Type B pancreatic cell (in vitro differentiated cells): ENCODE results near the gene SUSD1. TPM values are rescaled to one million over a fixed set of nuclear protein-coding genes. Genes with fewer than 3 reads are reported as not detected.

Source experiments
- DNase-seq: peaks from one replicate; pipeline ENCODE4 v3.0.0; 2021; ENCODE audit warnings: mixed read lengths; ENCODE audit not compliant: unreplicated experiment; ENCODE audit errors: extremely low spot score
- H3K27ac Mint-ChIP-seq: 2 replicates; pipeline ENCODE4 v1.8.0; 2021; ENCODE audit warnings: mild to moderate bottlenecking, mixed read lengths
- H3K27me3 Mint-ChIP-seq: 2 replicates; pipeline ENCODE4 v1.8.0; 2021; ENCODE audit warnings: mixed read lengths
- H3K36me3 Mint-ChIP-seq: 2 replicates; pipeline ENCODE4 v1.8.0; 2021; ENCODE audit warnings: mixed read lengths
- H3K4me1 Mint-ChIP-seq: one replicate; pipeline ENCODE4 v1.8.0; 2021; ENCODE audit warnings: mixed read lengths; ENCODE audit not compliant: unreplicated experiment
- H3K4me3 Mint-ChIP-seq: 2 replicates; pipeline ENCODE4 v1.8.0; 2021; ENCODE audit warnings: mild to moderate bottlenecking, mixed read lengths
- H3K9me3 Mint-ChIP-seq: 2 replicates; pipeline ENCODE4 v1.8.0; 2021; ENCODE audit warnings: mixed read lengths
- CTCF ChIP-seq: fragments of 200-600 bp; sonication (generic); conservative IDR thresholded peaks from 2 replicates; pipeline ENCODE4 v1.5.0; 2021; ENCODE audit warnings: antibody characterized with exemption, mild to moderate bottlenecking
- total RNA-seq: library from RNA; stranded (reverse); gene quantifications from 2 replicates; pipeline ENCODE4 v1.2.1, GENCODE V29; 2021; ENCODE audit warnings: low replicate concordance

The SUSD1 gene
- total RNA-seq, 1 donor from 2014 or later: 16.3 TPM

GRCh38 chr9:112011051-112011620, 164.0 kb downstream of the SUSD1 start:
- H3K27me3 Mint-ChIP-seq: no peaks in the 10 kb centered on the region
- no peak for DNase-seq
- H3K4me3 Mint-ChIP-seq: no peak overlapping the region
- H3K4me1 Mint-ChIP-seq: peaks cover 13% of the 10 kb centered on the region
- H3K27ac Mint-ChIP-seq: no peak overlapping the region
- H3K36me3 Mint-ChIP-seq: no peaks in the 10 kb centered on the region
- no peak for TF ChIP-seq CTCF
- no peaks in the 10 kb centered on the region for H3K9me3 Mint-ChIP-seq

- no peak for TF ChIP-seq CTCF
- Mint-ChIP-seq H3K27ac (no peak overlapping the region), H3K36me3 (no peaks in the 10 kb centered on the region), H3K4me3 (no peak overlapping the region), H3K4me1 (peaks cover 17% of the 10 kb centered on the region), H3K27me3 (no peaks in the 10 kb centered on the region), H3K9me3 (no peaks in the 10 kb centered on the region)
- no peak for DNase-seq
Measured at GRCh38 chr9:112010537-112010936, 164.6 kb downstream of the SUSD1 start.

GRCh38 chr9:112009656-112010055, 165.4 kb downstream of the SUSD1 start:
- DNase-seq: no peak
- H3K9me3 Mint-ChIP-seq: no peaks in the 10 kb centered on the region
- no peaks in the 10 kb centered on the region for H3K36me3 Mint-ChIP-seq
- no peak for TF ChIP-seq CTCF
- H3K27ac Mint-ChIP-seq: no peak overlapping the region
- no peaks in the 10 kb centered on the region for H3K27me3 Mint-ChIP-seq
- peaks cover 17% of the 10 kb centered on the region for H3K4me1 Mint-ChIP-seq
- H3K4me3 Mint-ChIP-seq: no peak overlapping the region

GRCh38 chr9:112007575-112008240, 167.4 kb downstream of the SUSD1 start:
- no peak overlapping the region for H3K4me3 Mint-ChIP-seq
- no peak overlapping the region for H3K27ac Mint-ChIP-seq
- no peaks in the 10 kb centered on the region for H3K27me3 Mint-ChIP-seq
- no peaks in the 10 kb centered on the region for H3K36me3 Mint-ChIP-seq
- no peak for DNase-seq
- peaks cover 17% of the 10 kb centered on the region for H3K4me1 Mint-ChIP-seq
- no peak for TF ChIP-seq CTCF
- no peaks in the 10 kb centered on the region for H3K9me3 Mint-ChIP-seq

GRCh38 chr9:112006361-112007020, 168.6 kb downstream of the SUSD1 start:
- no peak for TF ChIP-seq CTCF
- Mint-ChIP-seq H3K27ac (no peak overlapping the region), H3K27me3 (no peaks in the 10 kb centered on the region), H3K36me3 (no peaks in the 10 kb centered on the region), H3K4me3 (no peak overlapping the region), H3K4me1 (peaks cover 17% of the 10 kb centered on the region), H3K9me3 (no peaks in the 10 kb centered on the region)
- no peak for DNase-seq
